ENCODE data around the gene GPR139.

The GPR139 gene

DNA sequence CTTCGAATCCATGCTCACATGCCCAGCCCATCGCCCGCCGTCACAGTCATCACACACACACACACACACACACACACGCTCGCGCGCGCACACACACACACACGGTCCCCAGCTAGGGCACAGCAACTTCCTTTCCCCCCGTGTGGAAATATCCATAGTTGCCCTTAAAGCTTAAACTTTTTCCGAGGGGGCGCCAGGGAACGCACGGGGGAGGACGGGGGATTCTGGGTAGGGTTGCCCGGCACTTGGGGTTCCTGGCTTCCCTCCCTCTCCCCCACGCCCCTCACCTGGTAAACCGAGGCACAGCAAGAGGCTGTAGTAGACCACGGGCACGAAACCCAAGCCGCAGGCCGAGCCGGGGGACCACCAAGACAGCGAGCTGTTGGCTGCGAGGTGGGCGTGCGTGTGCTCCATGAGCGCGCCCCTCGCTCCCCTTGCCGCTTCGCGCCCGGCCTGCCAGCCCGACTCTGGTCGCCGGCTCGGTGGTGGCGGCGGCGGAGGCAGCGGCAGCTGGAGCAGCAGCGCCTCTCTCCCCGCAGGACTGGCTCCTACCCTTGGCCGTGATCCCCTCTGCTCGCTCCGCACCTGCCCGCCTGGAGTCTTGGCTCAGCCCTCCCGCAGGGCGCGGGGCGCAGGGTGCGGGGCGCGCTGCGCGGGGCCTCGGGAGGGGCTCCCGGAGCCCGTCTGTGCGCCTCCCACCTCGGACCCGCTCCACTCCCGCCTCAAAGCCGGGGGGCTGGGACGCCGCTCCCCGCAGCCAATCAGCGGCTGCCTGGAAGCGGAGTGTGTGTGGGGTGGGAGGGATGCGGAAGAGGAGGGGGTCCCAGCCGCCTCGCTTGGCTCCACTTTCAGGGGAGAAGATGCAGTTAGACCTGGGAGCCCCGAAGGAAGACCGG, at the start of gene GPR139:
Gene GPR139, minus strand, starts transcription at position 688 of the 896 bp plus-strand sequence. Its CDS starts 274 bp downstream, at position 414.
- POLR2A ChIA-PET, result no interaction called here
- no peak for DNase-seq (ENCODE audit: extremely low spot score)
- CTCF ChIA-PET, result interaction anchor here (0.5 kb wide), 1 partner anchor 490 kb away, joined by 3 read pairs; no protein-coding TSS in a partner anchor
- TF ChIP-seq NFRKB (IDR thresholded peaks at IDR 0.05) (no peak), FOXM1 (IDR thresholded peaks at IDR 0.05; ENCODE audit: borderline replicate concordance) (no peak), SP1 (IDR thresholded peaks at IDR 0.05) (no peak), BHLHE40 (IDR thresholded peaks at IDR 0.05; ENCODE audit: borderline replicate concordance) (no peak), L3MBTL2 (conservative IDR thresholded peaks at IDR 0.05) (no peak), PKNOX1 (IDR thresholded peaks at IDR 0.05) (no peak), FOXA1 (IDR thresholded peaks at IDR 0.05) (no peak)

GRCh38 chr16:20122011-20122410, 48.3 kb upstream of the GPR139 start:
- no peak for DNase-seq (ENCODE audit: extremely low spot score)
- CTCF ChIA-PET, result no interaction called here
- POLR2A ChIA-PET, result no interaction called here
- TF ChIP-seq LEF1 (IDR thresholded peaks at IDR 0.05; ENCODE audit: borderline replicate concordance), result no peak
- TF ChIP-seq SP1 (IDR thresholded peaks at IDR 0.05), result no peak
- no peak for TF ChIP-seq HDGF (IDR thresholded peaks at IDR 0.05; ENCODE audit: borderline replicate concordance)
- TF ChIP-seq FOXK2 (IDR thresholded peaks at IDR 0.05), result no peak
- no peak for TF ChIP-seq NFRKB (IDR thresholded peaks at IDR 0.05)
- no peak for TF ChIP-seq FOXA1 (IDR thresholded peaks at IDR 0.05)
- no peak for TF ChIP-seq ELF4 (IDR thresholded peaks at IDR 0.05)
- TF ChIP-seq L3MBTL2 (conservative IDR thresholded peaks at IDR 0.05), result no peak
- no peak for TF ChIP-seq SUZ12 (IDR thresholded peaks at IDR 0.05)

DNA sequence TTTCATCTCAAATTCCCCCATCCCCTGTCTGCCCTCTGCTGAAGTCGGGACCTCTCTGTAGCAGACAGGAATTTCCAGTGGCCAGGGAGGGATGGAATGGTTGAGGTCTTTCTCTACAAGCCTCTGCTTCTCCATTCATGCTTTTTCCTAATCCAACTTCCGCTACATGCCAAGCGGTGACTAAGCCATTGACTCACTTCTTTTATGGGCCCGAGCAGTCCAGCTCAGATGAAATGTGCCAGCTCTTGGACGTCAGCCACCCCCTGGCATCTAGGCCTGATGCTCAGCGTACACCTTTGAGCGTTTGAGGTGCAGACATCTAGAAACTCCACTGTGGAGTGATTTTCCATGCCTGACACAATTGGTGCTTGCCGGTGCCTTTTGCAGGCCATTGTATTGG, 40.7 kb upstream of the GPR139 start:
- CTCF ChIA-PET, result no interaction called here
- POLR2A ChIA-PET, result no interaction called here
- TF ChIP-seq LEF1 (IDR thresholded peaks at IDR 0.05; ENCODE audit: borderline replicate concordance), result no peak
- no peak for DNase-seq (ENCODE audit: extremely low spot score)

DNA sequence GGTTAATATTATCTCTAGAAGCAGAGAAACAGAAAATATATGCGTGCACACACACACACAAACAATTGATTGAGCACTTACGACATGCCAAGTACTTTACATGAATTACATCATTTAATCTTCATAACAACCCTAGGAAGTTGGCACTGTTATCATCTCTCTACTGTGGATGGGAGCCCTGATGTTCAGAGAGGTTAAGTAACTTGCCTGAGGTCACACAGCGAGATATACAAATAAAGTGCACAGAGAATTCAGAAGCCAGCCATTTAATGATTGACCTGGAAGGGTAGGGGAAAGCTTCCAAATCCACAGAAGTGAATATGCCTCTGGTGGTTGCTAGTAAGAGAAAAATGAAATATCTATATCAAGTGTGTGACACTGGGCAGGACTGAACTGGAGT, 37.5 kb upstream of the GPR139 start:
- ChIA-PET POLR2A (no interaction called here), CTCF (no interaction called here)
- TF ChIP-seq SP1 (IDR thresholded peaks at IDR 0.05) (no peak), ZNF384 (IDR thresholded peaks at IDR 0.05) (no peak), ARNT (IDR thresholded peaks at IDR 0.05) (no peak), PKNOX1 (IDR thresholded peaks at IDR 0.05) (no peak), FOXM1 (IDR thresholded peaks at IDR 0.05; ENCODE audit: borderline replicate concordance) (no peak), NFRKB (IDR thresholded peaks at IDR 0.05) (no peak), FOXK2 (IDR thresholded peaks at IDR 0.05) (no peak), CTBP1 (IDR thresholded peaks at IDR 0.05; ENCODE audit: borderline replicate concordance) (no peak), LEF1 (IDR thresholded peaks at IDR 0.05; ENCODE audit: borderline replicate concordance) (no peak), L3MBTL2 (conservative IDR thresholded peaks at IDR 0.05) (no peak), BHLHE40 (IDR thresholded peaks at IDR 0.05; ENCODE audit: borderline replicate concordance) (no peak), ELF4 (IDR thresholded peaks at IDR 0.05) (no peak), HDGF (IDR thresholded peaks at IDR 0.05; ENCODE audit: borderline replicate concordance) (no peak), FOXA1 (IDR thresholded peaks at IDR 0.05) (no peak)
- no peak for DNase-seq (ENCODE audit: extremely low spot score)

DNA sequence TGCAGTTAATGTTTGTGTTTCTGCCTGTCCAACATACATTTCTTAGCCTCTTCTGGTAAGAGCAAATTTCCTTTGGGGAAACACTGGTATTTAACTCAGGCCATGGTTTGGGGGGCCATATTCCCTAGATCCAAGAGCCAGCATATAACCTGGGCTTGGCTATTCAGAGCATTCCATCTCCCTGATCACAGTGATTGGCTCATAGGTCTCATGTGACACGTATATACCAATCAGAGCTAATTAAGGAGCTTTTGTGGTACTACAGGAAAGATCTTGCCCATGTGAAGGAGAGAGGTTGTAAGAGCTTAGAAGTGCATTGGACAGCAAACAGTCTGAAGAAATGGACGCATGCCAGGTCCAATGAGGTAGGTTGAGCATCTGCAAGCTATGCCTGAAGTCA, 33.4 kb upstream of the GPR139 start:
- no peak for DNase-seq (ENCODE audit: extremely low spot score)
- ChIA-PET CTCF (no interaction called here), POLR2A (no interaction called here)
- TF ChIP-seq FOXM1 (IDR thresholded peaks at IDR 0.05; ENCODE audit: borderline replicate concordance) (no peak), SP1 (IDR thresholded peaks at IDR 0.05) (no peak), ZNF384 (IDR thresholded peaks at IDR 0.05) (no peak), FOXK2 (IDR thresholded peaks at IDR 0.05) (no peak), ARNT (IDR thresholded peaks at IDR 0.05) (no peak), FOXA1 (IDR thresholded peaks at IDR 0.05) (no peak), L3MBTL2 (conservative IDR thresholded peaks at IDR 0.05) (no peak), CTBP1 (IDR thresholded peaks at IDR 0.05; ENCODE audit: borderline replicate concordance) (no peak), SUZ12 (IDR thresholded peaks at IDR 0.05) (no peak), ELF4 (IDR thresholded peaks at IDR 0.05) (no peak), BHLHE40 (IDR thresholded peaks at IDR 0.05; ENCODE audit: borderline replicate concordance) (no peak), HDGF (IDR thresholded peaks at IDR 0.05; ENCODE audit: borderline replicate concordance) (no peak), TARDBP (IDR thresholded peaks at IDR 0.05) (no peak), PKNOX1 (IDR thresholded peaks at IDR 0.05) (no peak), LEF1 (IDR thresholded peaks at IDR 0.05; ENCODE audit: borderline replicate concordance) (no peak), NFRKB (IDR thresholded peaks at IDR 0.05) (no peak)

- no peak for DNase-seq (ENCODE audit: extremely low spot score)
- POLR2A ChIA-PET, result interaction anchor here (0.5 kb wide), 1 partner anchor 52 kb away, joined by 3 read pairs; no protein-coding TSS in a partner anchor
These were observed 31.0 kb upstream of the GPR139 start for GRCh38 chr16:20104563-20105183.

More at GRCh38 chr16:20104563-20105183, 31.0 kb upstream of the GPR139 start:
- TF ChIP-seq NFRKB (IDR thresholded peaks at IDR 0.05), result no peak
- no peak for TF ChIP-seq ELF4 (IDR thresholded peaks at IDR 0.05)
- TF ChIP-seq L3MBTL2 (conservative IDR thresholded peaks at IDR 0.05), result no peak
- no peak for TF ChIP-seq ARNT (IDR thresholded peaks at IDR 0.05)
- TF ChIP-seq PKNOX1 (IDR thresholded peaks at IDR 0.05), result no peak
- CTCF ChIA-PET, result no interaction called here
